ENCODE data around the gene KRTAP5-3. TPM values are rescaled to one million over a fixed set of nuclear protein-coding genes. Genes with fewer than 3 reads are reported as not detected.
"Not testable (repeated sequence)": the region's sequence is repeated elsewhere in the genome, so short reads cannot be mapped to it uniquely, and the experiment has no call there.

Gene KRTAP5-3
- total and polyA plus RNA-seq, 12 donors, result not detected

DNA sequence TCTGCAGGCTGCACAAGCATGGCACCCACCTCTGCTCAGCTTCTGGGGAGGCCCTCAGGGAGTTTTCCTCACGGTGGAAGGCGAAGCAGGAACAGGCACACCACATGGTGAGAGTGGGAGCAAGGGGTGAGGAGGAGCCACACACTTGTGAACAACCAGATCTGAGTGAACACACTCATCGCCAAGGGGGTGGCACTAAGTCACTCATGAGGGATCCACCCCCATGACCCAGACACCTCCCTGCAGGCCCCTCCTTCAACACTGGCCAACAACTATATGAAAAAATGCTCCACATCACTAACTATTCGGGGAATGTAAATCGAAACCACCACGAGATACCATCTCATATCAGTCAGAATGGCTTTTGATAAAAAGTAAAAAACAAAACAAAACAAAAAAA lies 9.4 kb downstream of the KRTAP5-3 start:
- no peak for DNase-seq
- no peak overlapping the region for H3K4me3 ChIP-seq
- H3K4me1 ChIP-seq (replicated peaks in 1 of 2), result no peaks in the 10 kb centered on the region
- H3K27ac ChIP-seq, result no peak overlapping the region
- peaks cover 17% of the 10 kb centered on the region for H3K27me3 ChIP-seq
- intact Hi-C loops (cut with DNase I), result no loop called here
- no peak for TF ChIP-seq POLR2A (IDR thresholded peaks at IDR 0.05)
- TF ChIP-seq, protein P1, sequence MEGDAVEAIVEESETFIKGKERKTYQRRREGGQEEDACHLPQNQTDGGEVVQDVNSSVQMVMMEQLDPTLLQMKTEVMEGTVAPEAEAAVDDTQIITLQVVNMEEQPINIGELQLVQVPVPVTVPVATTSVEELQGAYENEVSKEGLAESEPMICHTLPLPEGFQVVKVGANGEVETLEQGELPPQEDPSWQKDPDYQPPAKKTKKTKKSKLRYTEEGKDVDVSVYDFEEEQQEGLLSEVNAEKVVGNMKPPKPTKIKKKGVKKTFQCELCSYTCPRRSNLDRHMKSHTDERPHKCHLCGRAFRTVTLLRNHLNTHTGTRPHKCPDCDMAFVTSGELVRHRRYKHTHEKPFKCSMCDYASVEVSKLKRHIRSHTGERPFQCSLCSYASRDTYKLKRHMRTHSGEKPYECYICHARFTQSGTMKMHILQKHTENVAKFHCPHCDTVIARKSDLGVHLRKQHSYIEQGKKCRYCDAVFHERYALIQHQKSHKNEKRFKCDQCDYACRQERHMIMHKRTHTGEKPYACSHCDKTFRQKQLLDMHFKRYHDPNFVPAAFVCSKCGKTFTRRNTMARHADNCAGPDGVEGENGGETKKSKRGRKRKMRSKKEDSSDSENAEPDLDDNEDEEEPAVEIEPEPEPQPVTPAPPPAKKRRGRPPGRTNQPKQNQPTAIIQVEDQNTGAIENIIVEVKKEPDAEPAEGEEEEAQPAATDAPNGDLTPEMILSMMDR (IDR thresholded peaks at IDR 0.05), result no peak
- no peaks in the 10 kb centered on the region for H3K36me3 ChIP-seq (replicated peaks in 1 of 2)
- 53 to 68% (median 66%) methylated on average over 4 to 6 of the region's 6 CpGs for WGBS, 4 donors
- H3K9me3 ChIP-seq (replicated peaks in 1 of 3), result no peaks in the 10 kb centered on the region

GRCh38 chr11:1598406-1598805 lies 9.9 kb downstream of the KRTAP5-3 start:
- H3K4me3 ChIP-seq; H3K36me3 ChIP-seq (replicated peaks in 1 of 2); intact Hi-C loops (cut with DNase I); DNase-seq; H3K4me1 ChIP-seq (replicated peaks in 1 of 2); H3K9me3 ChIP-seq (replicated peaks in 1 of 3); H3K27ac ChIP-seq: not testable (repeated sequence)
- 62 to 73% (median 73%) methylated on average over 3 of the region's 3 CpGs for WGBS, 4 donors
- peaks cover 17% of the 10 kb centered on the region for H3K27me3 ChIP-seq

DNA sequence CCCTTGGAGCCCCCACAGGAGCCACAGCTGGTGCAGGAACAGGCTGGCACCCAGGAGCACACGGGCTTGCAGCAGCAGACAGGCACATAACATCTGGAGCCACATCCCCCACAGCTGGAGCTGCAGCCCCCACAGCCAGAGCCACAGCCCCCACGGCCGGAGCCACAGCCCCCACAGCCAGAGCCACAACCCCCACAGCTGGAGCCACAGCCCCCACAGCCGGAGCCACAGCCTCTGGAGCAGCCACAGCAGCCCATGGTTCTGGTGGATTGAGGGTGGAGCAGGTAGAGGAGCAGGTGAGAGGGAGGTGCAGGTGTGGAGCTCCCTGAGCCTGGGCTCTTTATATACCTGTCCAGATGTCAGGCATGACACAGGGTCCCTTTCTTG lies 10.3 kb downstream of the KRTAP5-3 start, which contains the start of gene KRTAP5-2:
TSS of gene KRTAP5-2 (minus strand) at position 301 of the 387 bp plus-strand sequence. CDS start at position 257, 44 bp downstream.
- Histone ChIP-seq H3K27ac (no peak within 1 kb of the TSS), H3K36me3 (replicated peaks in 1 of 2) (no peaks in the 10 kb centered on the region), H3K4me1 (replicated peaks in 1 of 2) (no peaks in the 10 kb centered on the region), H3K4me3 (no peak within 1 kb of the TSS), H3K27me3 (peaks cover 17% of the 10 kb centered on the region), H3K9me3 (replicated peaks in 1 of 3) (no peaks in the 10 kb centered on the region)
- TF ChIP-seq, protein P1 (IDR thresholded peaks at IDR 0.05), result no peak
- no peak for TF ChIP-seq POLR2A (IDR thresholded peaks at IDR 0.05)
- intact Hi-C loops (cut with DNase I), result no loop called here
- 20 to 58% (median 46%) methylated on average over 1 to 4 of the region's 4 CpGs; no CpG with 5 or more reads in 1 of the 4 donors for WGBS, 4 donors
- no peak for DNase-seq

GRCh38 chr11:1597331-1597993 lies 10.8 kb downstream of the KRTAP5-3 start:
- H3K27ac ChIP-seq, result no peak overlapping the region
- no peaks in the 10 kb centered on the region for H3K4me1 ChIP-seq (replicated peaks in 1 of 2)
- DNase-seq, result no peak
- peaks cover 17% of the 10 kb centered on the region for H3K27me3 ChIP-seq
- intact Hi-C loops (cut with DNase I), result no loop called here
- 64 to 79% (median 75%) methylated on average over 8 to 10 of the region's 10 CpGs for WGBS, 4 donors
- TF ChIP-seq, protein P1 (IDR thresholded peaks at IDR 0.05), result no peak
- TF ChIP-seq POLR2A (IDR thresholded peaks at IDR 0.05), result no peak
- H3K4me3 ChIP-seq, result no peak overlapping the region
- no peaks in the 10 kb centered on the region for H3K36me3 ChIP-seq (replicated peaks in 1 of 2)
- no peaks in the 10 kb centered on the region for H3K9me3 ChIP-seq (replicated peaks in 1 of 3)

DNA sequence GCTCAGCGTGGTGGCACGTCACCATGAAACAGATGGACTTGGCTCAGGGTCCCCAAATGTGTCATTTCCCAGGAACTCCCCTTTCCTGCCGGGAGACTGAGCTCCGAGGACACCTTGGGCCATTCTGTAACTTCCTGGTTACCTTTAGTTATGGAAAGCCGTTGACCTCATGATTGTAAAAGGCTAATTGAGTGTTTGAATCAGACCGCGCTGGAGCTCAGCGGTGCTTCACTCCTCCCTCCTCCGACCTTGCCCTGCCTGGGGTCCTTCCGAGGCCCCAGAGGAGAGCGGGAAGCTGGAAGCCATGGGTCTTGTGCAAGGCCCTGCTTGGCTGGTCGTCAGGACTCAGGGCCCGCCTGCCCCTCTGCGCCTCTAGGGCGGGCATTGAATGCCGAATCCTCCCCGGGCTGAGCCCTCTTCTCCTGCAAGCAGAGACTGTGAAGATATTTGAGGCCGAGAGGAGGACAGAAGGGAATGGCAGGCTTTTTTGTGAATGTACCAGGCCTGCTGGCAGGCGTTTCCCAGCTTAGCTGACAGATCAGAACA lies 11.6 kb downstream of the KRTAP5-3 start:
- H3K4me1 ChIP-seq (replicated peaks in 1 of 2); H3K27ac ChIP-seq; H3K9me3 ChIP-seq (replicated peaks in 1 of 3); H3K36me3 ChIP-seq (replicated peaks in 1 of 2); DNase-seq; H3K4me3 ChIP-seq; intact Hi-C loops (cut with DNase I): not testable (repeated sequence)
- 64 to 68% (median 66%) methylated on average over 16 to 19 of the region's 19 CpGs for WGBS, 4 donors
- peaks cover 22% of the 10 kb centered on the region for H3K27me3 ChIP-seq

DNA sequence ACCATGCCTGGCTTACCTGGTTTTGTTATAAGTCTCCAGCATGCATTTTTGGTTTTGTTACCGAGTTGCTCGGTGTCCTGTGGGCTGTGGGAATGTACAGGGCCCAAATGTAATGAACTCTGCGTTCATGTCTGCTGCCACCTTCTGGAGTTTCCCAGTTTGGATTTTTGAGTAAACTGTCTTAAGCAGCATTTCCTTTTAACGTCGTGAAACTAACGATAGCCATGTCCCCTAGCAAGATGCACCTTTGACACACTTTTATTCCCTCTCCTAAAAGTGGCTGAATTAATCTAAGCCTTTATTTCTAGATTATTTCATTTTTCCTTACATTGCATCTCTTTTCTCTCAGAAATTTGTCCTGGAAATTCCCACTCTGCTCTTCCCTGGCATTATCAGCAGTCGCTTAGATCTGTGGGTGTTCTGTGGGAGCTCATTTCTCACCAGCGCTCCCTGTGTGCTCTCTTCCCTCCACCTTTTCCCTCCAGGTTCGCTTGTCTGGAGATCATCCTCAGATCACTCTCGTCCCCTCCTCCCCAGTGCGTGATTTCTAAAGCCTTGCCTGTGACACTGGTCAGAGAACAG lies 12.2 kb downstream of the KRTAP5-3 start:
- peaks cover 25% of the 10 kb centered on the region for H3K27me3 ChIP-seq
- H3K4me1 ChIP-seq (replicated peaks in 1 of 2); H3K9me3 ChIP-seq (replicated peaks in 1 of 3); H3K27ac ChIP-seq; H3K36me3 ChIP-seq (replicated peaks in 1 of 2); DNase-seq; intact Hi-C loops (cut with DNase I); H3K4me3 ChIP-seq: not testable (repeated sequence)
- 54 to 60% (median 57%) methylated on average over 11 of the region's 11 CpGs for WGBS, 4 donors

Measured in adrenal gland (tissue), 12 donors.